GM21390 (cell line): ENCODE data around the gene SENP7.
"Not testable (repeated sequence)": the region's sequence is repeated elsewhere in the genome, so short reads cannot be mapped to it uniquely, and the experiment has no call there.

Experiments used
- ATAC-seq: cut with Tn5 transposase; IDR thresholded peaks from one replicate; pipeline ENCODE4 v1.9.1; 2021; ENCODE audit not compliant: unreplicated experiment

SENP7 gene

GRCh38 chr3:101362406-101362805 lies 150.6 kb downstream of the SENP7 start:
- ATAC-seq, result no peak

GRCh38 chr3:101351829-101352228 lies 161.2 kb downstream of the SENP7 start:
- ATAC-seq, result no peak

GRCh38 chr3:101340591-101340990 lies 172.4 kb downstream of the SENP7 start:
- ATAC-seq, result no peak

GRCh38 chr3:101333883-101334282 lies 179.1 kb downstream of the SENP7 start:
- no peak for ATAC-seq

GRCh38 chr3:101329016-101329673 lies 183.9 kb downstream of the SENP7 start:
- ATAC-seq, result no peak

- no peak for ATAC-seq
Observed at GRCh38 chr3:101325393-101326134, 187.4 kb downstream of the SENP7 start.

- no peak for ATAC-seq
Observed at GRCh38 chr3:101320475-101320874, 192.5 kb downstream of the SENP7 start, which contains the start of gene IMPG2. IMPG2 (minus strand) TSS chr3:101320575; CDS start chr3:101320372, 203 bp downstream.

- no peak for ATAC-seq
Observed at GRCh38 chr3:101319531-101319930, 193.5 kb downstream of the SENP7 start.

- ATAC-seq, result no peak
Observed at GRCh38 chr3:101312545-101312944, 200.5 kb downstream of the SENP7 start.

GRCh38 chr3:101311676-101312075 lies 201.3 kb downstream of the SENP7 start:
- ATAC-seq, result no peak

- ATAC-seq, result no peak
Observed at GRCh38 chr3:101310978-101311375, 202.0 kb downstream of the SENP7 start.

- ATAC-seq, result not testable (repeated sequence)
Observed at GRCh38 chr3:101308147-101308772, 204.8 kb downstream of the SENP7 start.

- no peak for ATAC-seq
Observed at GRCh38 chr3:101303836-101304235, 209.2 kb downstream of the SENP7 start.

- no peak for ATAC-seq
Observed at GRCh38 chr3:101303089-101303731, 209.8 kb downstream of the SENP7 start.

GRCh38 chr3:101300073-101300472 lies 212.9 kb downstream of the SENP7 start:
- ATAC-seq, result no peak

- no peak for ATAC-seq
Observed at GRCh38 chr3:101292027-101292426, 221.0 kb downstream of the SENP7 start.

GRCh38 chr3:101288294-101288693 lies 224.7 kb downstream of the SENP7 start:
- no peak for ATAC-seq

GRCh38 chr3:101284757-101285156 lies 228.3 kb downstream of the SENP7 start:
- ATAC-seq, result no peak

- ATAC-seq, result no peak
Observed at GRCh38 chr3:101281521-101282030, 231.4 kb downstream of the SENP7 start.

- no peak for ATAC-seq
Observed at GRCh38 chr3:101279765-101280385, 233.1 kb downstream of the SENP7 start.

- ATAC-seq, result no peak
Observed at GRCh38 chr3:101279162-101279561, 233.8 kb downstream of the SENP7 start.
